GM18505 (cell line): ENCODE data around the gene GLIPR1L2.
"Not testable (repeated sequence)": the region's sequence is repeated elsewhere in the genome, so short reads cannot be mapped to it uniquely, and the experiment has no call there.

Experiments
- ATAC-seq: cut with Tn5 transposase; IDR thresholded peaks from one replicate; pipeline ENCODE4 v1.9.1; 2021; ENCODE audit not compliant: unreplicated experiment
- POLR2A ChIP-seq: IDR thresholded peaks from 4 replicates; pipeline ENCODE4 v1.6.1; 2011; ENCODE audit warnings: borderline replicate concordance; ENCODE audit not compliant: insufficient read depth, insufficient read length; ENCODE audit errors: extremely low read depth

Gene GLIPR1L2

DNA sequence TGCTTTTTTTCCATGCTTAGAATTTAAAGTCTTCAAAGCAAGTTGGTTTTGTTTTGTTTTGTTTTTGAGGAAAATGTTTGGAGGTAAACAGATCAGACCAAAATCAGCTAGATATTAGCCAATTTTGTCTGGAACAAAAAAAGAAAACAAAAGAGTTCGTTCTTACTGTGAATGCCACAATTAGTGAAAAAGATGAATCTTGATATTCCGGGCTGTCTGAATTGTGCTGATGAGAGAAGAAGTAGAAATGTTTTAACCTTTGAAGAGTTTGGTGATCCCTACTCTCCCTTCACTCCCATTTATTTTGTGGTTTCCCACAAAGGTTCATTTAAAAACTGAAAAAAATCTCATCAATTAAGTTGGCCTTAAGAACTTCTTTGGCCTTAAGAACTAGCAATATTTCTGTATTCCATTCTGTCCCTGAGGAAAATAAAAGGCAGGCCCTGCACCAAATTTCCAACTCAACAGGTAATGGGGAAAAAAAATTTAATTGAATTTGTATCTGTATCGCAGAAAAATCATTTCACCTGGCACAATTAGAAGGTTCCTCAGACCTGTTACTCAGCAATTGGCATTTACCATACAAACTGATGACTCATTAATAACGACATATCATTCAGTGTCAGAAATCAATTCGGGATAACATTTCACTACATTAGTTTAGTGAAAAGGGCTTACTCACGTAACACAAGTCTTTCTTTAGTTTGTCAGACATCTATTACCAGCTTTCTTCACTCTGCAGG is 562 bp upstream of the GLIPR1L2 start:
- ATAC-seq, result no peak
- TF ChIP-seq POLR2A, result no peak

DNA sequence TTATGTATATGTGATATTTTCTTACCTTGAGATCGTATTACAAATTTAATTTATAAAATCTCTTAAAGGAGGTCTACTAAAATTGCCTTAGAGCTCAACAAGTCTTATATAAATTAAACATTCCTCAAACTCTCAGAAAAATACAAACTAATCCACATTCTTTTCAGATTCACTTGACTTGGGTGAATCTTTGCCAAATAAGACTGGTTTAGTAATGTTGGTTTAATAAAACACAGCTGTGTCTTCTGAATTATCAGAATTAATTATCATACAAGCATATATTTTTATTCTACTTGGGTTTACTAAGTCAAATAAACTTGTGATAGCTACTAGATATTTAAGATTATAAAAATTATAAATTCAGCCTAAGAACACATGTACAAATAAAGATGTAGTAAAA is 13.3 kb downstream of the GLIPR1L2 start:
- no peak for ATAC-seq
- no peak for TF ChIP-seq POLR2A

- no peak for TF ChIP-seq POLR2A
- no peak for ATAC-seq
Observed at GRCh38 chr12:75407683-75408082, 16.8 kb downstream of the GLIPR1L2 start.

GRCh38 chr12:75409830-75410229 is 18.9 kb downstream of the GLIPR1L2 start:
- ATAC-seq, result no peak
- no peak for TF ChIP-seq POLR2A

DNA sequence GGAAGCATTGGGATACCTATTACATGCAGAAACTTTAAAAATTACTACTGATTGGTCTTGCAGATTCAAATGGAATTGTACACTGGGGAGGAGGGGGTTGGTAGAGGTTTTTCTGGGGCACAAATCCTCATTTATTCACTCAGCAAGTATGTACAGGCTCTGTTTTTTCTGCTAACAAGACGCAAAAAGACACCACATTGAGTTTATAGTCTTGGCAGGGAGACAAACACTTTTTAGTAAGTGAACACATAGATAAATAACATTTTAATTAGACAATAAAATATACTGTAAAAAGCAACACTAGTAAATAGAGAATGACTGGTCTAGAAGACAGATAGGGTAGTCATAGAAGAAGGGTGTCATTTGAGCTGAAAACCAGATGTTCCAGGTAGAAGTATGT is 23.8 kb downstream of the GLIPR1L2 start:
- no peak for ATAC-seq
- no peak for TF ChIP-seq POLR2A

DNA sequence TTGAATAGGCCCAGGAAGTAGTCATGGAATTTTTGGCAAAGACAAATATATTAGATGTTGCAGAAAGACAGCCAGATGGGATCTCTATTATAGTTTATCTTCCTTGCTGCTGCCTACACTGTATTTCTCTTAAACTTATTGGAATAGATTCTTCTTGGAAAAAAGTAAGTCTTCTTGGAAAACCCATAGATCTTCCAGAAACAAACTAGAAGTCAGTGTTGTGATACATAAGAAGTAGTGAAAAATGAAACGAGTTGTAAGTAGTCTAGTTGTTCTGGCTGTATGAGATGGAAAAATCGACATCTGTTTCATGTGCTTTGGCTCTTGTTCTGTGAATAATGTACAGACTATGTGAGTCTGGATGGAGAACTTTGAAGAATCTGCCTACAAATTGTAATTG is 29.0 kb downstream of the GLIPR1L2 start:
- ATAC-seq, result no peak
- no peak for TF ChIP-seq POLR2A

DNA sequence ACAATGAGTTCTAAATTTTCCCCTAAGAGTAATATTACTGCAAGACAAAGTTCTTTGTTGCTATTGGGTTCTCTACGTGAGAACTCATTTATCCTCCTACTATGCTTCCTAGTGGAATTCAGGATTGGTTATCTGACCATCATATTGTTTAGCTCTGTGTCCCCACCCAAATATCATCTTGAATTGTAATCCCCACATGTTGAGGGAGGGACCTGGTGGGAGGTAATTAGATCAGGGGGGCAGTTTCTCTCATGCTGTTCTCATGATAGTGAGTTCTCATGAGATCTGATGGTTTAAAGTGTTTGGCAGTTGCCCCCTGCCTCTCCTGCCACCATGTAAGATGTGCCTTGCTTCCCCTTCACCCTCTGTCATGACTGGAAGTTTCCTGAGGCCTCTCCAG is 36.6 kb downstream of the GLIPR1L2 start:
- no peak for TF ChIP-seq POLR2A
- no peak for ATAC-seq

GRCh38 chr12:75428767-75429166 is 37.9 kb downstream of the GLIPR1L2 start:
- no peak for ATAC-seq
- TF ChIP-seq POLR2A, result no peak

DNA sequence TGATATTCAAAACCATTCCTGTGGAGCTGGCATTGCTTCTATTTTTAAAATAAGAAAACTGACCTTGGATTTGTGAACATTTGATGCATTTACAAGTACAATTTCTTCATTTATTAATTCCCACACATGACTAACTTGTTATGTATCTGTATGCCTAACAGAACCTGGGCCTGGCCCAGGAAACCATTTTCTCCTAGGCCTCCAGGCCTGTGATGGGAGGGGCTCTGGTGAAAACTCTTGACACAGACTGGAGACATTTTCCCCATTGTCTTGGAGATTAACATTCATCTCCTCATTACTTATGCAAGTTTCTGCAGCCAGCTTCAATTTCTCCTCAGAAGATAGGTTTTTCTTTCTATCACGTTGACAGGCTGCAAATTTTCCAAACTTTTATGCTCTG is 42.0 kb downstream of the GLIPR1L2 start:
- TF ChIP-seq POLR2A, result no peak
- no peak for ATAC-seq

DNA sequence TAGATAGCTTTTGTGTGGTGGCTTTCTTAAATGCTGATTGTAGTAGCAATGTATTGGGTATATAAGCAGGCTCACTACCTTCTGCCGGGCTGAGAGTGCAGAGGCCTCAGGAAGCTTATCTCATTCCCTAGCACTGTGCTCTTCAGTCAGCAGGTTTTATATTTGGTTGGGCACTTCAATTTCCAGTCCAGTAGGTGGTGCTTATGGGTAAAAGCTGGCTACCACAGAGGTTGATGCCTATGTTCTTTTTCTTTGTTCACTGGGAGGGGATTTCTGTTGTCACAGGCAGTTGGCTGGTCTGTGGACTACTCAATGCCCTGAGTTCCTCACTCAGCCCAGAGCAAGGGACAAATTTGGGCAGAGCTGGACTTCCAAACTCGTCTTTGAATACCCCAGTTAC is 46.7 kb downstream of the GLIPR1L2 start:
- no peak for TF ChIP-seq POLR2A
- ATAC-seq, result peak; percentile 66

DNA sequence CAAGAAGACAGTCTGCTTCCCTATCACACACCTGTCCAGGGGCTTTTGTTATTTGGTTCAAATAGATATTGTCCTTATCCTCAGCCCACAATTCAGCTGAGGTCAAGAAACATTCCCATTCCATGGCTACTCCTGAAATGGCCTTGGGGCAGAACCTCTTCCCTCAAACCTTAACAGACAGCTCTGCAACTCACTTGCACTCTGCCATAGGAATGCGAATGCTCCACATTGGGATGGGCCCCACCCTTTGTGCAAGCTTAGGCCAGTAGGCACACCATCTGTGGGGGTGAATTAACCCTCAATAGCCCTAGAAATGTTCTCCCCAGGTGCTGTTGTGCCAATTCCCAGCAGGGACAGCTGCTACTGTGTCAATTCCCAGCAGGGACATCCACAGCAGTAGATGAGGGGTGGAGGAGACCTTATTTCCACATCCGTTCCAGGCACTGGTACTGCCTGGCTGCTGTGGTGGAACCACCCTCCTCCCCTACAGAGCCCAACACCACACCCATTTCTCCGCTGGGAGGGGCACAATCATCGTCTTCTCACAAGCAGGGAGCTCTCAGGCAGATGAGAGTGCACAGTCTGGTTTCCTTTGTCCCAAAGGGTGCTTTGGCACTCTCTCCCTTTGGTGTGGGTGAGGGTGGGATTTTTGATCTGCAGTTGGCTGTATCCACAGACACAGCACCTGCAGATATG is 47.3 kb downstream of the GLIPR1L2 start:
- no peak for TF ChIP-seq POLR2A
- ATAC-seq, result no peak

GRCh38 chr12:75439048-75439447 is 48.2 kb downstream of the GLIPR1L2 start:
- no peak for ATAC-seq
- TF ChIP-seq POLR2A, result no peak

DNA sequence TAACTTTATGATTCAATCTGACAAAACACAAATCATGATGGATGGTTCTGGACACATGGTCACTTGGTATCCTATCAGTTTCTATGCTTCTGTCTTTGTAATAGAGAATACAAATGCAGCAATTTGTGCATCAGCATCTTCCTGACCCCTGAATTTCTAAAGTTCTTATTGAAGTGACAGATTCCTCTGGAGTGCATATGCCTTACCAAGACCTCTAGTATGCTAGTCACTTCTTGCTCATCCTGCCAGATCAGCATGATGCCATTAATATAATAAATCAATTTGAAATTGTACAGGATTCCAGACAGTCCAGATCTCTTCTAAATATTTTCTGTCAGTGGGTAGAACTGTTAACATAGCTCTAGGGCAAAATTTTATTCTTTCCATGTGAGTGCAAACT is 49.0 kb downstream of the GLIPR1L2 start:
- no peak for TF ChIP-seq POLR2A
- no peak for ATAC-seq

- ATAC-seq, result not testable (repeated sequence)
Observed at GRCh38 chr12:75441687-75442449, 51.0 kb downstream of the GLIPR1L2 start.

DNA sequence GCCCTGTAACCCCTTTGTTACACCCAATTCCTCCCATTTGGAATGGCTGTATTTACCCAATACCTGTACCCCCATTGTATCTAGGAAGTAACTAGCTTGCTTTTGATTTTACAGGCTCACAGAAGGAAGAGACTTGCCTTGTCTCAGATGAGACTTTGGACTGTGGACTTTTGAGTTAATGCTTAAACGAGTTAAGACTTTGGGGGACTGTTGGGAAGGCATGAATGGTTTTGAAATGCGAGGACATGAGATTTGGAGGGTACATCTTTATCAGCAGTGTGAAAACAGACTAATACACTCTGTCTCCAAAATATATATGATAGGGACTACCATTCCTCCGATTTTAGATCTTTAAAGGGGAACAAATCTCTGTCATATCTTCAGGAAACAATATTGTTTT is 51.6 kb downstream of the GLIPR1L2 start:
- ATAC-seq, result not testable (repeated sequence)
